PC-3 (cell line): ENCODE results near the gene ABTB2.

Experiments
- CTCF ChIP-seq: fragments of 300-600 bp; sonication (generic); conservative IDR thresholded peaks from 2 replicates; pipeline ENCODE4 v1.5.1; 2017; ENCODE audit warnings: antibody characterized with exemption, low read depth, mild to moderate bottlenecking, low read length
- EZH2 ChIP-seq: fragments of 300-600 bp; sonication (generic); IDR thresholded peaks from one replicate; pipeline ENCODE4 v1.6.1; 2017; ENCODE audit warnings: antibody characterized with exemption, mild to moderate bottlenecking, low read length; ENCODE audit not compliant: unreplicated experiment
- EZH2phosphoT487 ChIP-seq: fragments of 300-600 bp; sonication (generic); IDR thresholded peaks from 2 replicates; pipeline ENCODE4 v1.6.1; 2018; ENCODE audit warnings: mild to moderate bottlenecking, antibody characterized with exemption, low read length, borderline replicate concordance

- TF ChIP-seq CTCF (no peak), EZH2 (no peak), EZH2phosphoT487 (no peak)
These were observed 98.7 kb downstream of the ABTB2 start for GRCh38 chr11:34259087-34259486.
